HL-60/S4 treated with phorbol 12-myristate 13-acetate at 8.2 ng/mL for 4 days and 3 days (cell line): Measurements from ENCODE around the gene LRRC66.

Experiments
- in situ Hi-C: fragments of 300-500 bp; cut with MboI; formaldehyde crosslinking; loops from 2 replicates; pipeline ENCODE4 v1.15.0; 2022; ENCODE audit warnings: low sequenced_read_pairs

LRRC66 gene, protein sequence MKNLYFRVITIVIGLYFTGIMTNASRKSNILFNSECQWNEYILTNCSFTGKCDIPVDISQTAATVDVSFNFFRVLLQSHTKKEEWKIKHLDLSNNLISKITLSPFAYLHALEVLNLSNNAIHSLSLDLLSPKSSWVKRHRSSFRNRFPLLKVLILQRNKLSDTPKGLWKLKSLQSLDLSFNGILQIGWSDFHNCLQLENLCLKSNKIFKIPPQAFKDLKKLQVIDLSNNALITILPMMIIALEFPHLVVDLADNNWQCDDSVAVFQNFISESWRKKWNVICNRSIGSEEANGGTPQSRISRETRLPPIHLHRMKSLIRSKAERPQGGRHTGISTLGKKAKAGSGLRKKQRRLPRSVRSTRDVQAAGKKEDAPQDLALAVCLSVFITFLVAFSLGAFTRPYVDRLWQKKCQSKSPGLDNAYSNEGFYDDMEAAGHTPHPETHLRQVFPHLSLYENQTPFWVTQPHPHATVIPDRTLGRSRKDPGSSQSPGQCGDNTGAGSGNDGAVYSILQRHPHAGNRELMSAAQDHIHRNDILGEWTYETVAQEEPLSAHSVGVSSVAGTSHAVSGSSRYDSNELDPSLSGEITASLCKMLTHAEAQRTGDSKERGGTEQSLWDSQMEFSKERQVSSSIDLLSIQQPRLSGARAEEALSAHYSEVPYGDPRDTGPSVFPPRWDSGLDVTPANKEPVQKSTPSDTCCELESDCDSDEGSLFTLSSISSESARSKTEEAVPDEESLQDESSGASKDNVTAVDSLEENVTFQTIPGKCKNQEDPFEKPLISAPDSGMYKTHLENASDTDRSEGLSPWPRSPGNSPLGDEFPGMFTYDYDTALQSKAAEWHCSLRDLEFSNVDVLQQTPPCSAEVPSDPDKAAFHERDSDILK

DNA sequence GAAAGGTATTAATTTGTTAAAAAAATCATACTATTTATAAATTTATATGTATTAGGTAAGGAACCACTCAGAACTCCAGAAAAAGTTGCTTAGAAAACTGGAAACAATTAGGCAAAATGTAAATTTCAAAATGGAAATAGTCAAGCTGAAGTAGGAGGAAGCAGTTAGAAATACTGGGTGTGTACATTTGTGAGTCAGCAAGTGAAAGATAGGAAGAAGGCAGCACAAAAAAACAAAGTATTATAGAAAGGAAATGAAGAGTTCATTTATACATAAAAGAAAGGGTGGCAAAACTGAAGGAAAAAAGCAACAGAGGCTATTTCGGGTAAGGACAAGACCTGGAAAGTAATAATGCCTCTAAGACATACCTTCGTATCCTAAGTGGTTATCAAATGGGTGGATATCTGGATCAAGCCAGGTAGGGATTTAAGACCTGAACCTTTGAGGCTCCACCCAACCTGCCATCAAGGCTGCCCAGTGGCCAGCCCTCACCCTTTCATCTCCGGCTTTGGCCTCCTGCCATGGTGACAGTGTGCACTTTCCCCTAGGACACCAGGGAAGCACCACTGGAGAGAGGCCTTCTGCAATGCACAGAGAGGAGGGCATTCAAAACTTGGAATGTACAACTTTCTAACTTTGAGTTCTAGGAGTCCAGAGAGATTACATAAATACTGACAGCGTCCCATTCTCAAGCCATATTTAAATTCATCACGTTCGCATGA is at the start of gene LRRC66:
Gene LRRC66, minus strand, starts transcription at position 428 of the 722 bp plus-strand sequence. CDS start 2,750 bp downstream, outside the sequence.
- in situ Hi-C loops = no loop called here

DNA sequence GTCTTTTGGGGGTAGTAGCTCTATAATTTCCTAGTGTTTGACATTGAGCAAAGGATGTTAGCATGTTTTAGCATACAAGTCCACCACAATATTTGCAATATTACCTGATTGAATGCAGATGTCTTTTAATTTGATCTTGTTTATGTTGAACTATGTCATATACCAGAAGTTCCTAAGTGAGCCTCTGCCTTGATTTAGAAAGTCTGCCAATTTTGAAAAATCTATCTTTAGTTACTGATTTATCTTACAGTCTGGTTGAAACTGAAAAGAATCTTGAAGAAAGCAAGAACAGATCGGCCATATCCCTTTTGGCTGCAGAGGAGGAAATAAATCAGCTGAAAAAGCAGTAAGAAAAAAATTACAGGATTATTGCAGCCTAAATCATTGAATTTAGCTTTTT is 49.4 kb upstream of the LRRC66 start:
- in situ Hi-C loops = no loop called here

DNA sequence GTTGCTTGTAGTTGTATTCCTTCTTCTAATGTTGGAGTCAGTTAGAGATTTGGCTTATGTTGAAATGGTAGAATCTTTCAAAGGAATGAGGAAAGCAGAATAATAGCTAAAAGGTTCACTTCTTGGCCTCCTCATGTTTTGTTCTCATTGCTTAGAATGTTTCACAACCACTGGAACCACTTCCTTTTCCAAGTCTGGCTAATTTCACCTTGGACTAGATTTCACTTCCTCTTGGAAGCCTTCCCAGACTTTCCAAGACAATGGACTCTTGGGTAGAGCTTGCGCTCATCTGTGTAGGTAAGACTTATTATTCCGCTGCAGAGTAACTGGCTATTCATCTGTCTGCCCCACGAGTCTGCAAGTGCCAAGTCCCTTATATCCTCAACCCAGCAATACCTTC is 39.2 kb upstream of the LRRC66 start:
- in situ Hi-C loops = no loop called here

DNA sequence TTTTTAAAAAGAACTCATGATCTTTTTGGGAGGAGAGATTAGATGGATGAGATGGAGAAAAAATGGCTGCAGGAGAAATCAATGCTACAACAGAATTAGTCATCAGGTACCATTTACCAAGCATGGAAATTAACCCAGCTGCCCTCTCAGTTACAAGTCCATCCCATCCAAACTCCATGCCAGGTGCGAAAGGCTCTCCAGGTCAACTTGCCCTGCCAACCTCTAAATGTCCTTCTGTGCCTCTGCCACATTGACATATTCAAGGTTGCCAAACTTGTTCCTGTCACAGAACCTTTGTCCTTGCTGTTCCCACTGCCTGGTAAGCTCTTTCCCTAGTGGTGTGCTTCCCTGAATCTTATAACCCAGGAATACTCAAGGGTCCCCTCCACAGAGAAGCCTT is 38.1 kb upstream of the LRRC66 start:
- in situ Hi-C loops = no loop called here

DNA sequence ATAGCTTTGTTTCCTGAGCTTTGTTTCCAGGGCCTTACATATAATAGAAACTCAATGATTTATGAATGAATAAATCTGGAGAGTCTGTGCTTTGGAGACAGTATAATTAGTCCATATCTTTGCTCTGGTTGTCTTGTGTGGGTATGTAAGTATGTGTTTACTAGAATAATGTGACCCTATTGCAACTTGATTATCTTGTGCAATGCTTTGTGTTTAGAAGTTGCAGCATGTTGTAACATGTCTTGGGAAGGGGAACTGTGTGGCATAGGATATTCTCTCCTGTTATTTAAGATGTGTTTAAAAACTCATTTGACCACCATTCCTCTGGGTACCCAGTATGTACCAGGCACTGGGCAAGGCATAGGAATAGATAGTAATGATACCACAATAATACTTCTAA is 37.0 kb upstream of the LRRC66 start:
- in situ Hi-C loops = no loop called here

DNA sequence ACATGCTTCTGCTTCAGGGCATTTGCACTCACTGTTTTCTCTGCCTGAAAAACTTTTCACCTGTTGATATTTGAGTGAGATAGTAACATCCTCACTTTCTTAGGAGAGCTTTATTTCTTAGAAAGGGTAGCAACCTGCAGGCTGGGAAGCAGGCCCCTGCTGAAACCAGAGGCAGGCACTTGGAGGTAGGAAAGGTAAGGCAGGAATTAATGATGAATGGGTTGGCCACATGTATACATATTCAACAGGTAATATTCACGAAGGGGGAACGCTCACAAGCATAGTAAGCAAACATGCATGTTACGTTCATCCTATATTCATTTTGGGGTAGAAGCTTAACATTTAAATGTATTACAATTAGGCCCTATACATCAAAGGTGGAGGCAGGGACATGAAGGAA is 34.1 kb upstream of the LRRC66 start:
- in situ Hi-C loops = no loop called here

DNA sequence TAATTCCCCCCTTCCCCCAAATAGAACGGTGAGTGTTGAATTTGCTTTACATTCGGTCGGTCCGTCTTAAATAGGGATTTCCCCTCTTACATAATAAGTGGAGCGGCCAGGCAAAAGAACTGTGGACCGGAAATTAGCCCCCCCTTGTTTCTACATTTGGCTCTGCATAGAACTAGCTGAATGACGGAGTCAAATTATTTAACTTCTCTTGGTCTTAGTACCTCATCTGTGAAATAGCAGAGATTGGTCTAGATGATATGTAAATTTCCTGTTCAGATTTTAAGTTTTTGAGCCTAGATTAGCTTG is 32.3 kb upstream of the LRRC66 start:
- in situ Hi-C loops = no loop called here

DNA sequence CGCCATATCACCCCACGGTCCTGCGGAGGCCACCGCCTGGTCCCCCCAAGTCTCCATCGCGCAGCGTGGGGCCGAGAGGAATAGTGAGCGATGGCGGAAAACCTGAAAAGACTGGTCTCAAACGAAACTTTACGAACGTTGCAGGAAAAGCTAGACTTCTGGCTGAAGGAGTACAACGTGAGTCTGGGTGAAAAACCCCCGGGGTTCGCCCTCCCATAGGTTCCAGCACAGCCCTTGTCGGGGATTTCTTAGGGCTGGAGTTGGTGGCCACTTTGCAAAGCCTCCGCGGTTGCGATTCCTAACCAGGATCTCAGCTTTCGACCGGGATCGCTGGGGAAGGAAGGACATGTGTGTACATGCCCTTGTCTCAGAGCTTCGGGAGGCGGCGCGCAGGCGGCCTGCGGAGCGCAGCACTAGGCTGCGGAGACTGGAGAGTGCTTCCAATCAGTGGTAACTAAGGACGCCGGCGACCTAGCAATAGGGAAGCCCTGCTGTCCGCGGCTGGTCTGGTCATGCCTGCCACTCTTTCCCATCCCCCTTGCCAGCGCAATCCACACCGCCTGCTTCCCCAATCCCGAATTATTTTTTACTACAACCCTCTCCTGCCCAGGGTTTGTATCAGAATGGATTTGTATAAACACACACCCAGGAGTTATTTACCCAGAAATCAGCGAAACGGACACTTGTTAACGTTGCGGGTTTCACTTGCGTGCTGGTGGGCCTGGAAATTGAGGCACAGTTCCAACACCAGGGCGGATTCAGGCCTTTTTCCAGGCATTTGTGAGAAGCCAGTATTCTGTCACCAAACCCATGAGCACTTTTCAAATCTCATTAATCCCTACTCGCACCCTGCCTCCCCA is 31.7 kb upstream of the LRRC66 start:
- in situ Hi-C loops = no loop called here

DNA sequence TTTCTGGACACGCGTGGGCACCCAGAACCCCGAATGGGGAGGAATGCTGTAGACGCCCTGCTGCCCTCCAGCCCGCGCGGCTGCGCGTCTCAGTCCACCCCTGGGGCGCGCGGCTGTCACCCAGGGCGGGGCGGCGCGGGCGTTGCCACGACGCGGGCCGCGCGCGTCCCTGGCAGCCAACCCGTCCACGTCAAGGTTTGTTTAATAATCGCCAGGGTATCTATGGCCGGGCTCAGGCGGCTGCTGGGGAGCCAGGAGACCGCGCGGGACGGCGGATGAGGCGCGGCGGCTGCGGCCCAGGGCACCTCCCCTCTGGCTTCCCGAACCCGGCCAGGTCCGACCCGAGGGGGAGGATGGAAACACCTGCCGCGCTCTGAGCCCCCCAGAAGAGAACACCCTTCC is 31.1 kb upstream of the LRRC66 start, which contains the start of gene SPATA18:
Gene SPATA18, plus strand, starts transcription at position 92 of the 402 bp plus-strand sequence. CDS start 401 bp downstream, outside the sequence.
- in situ Hi-C loops = no loop called here

DNA sequence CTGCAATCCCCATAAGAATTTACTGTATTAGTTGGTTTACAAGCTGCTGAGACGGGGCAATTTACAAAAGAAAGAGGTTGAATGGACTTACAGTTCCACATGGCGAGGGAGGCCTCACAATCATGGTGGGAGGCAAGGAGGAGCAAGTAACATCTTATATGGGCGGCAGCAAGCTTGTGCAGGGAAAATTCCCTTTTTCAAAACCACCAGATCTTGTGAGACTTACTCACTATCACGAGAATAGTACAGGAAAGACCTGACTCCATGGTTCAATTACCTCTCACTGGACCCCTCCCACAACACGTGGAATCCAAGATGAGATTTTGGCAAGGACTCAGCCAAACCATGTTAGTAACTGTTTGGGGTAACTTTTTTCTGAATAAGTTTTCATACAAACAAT is 29.1 kb upstream of the LRRC66 start:
- in situ Hi-C loops = no loop called here

DNA sequence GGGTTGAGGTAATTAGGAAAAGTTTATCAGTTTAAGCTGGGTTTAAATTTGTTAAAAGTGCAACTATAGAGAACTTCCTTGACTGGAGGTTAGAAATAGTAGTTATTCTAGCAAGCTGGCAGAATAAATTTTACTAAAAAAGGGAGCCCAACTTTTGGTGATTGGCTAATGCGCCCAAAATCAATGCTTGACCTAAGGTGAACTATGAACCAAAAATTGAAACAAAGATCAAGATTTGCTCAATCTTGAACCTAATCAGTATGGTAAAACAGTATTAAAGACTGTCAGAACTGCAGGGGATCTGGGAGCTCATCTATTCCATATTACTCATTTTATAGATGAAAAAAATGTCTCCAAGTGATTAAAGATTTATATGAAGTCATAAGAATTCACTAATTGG is 24.9 kb upstream of the LRRC66 start:
- in situ Hi-C loops = no loop called here

DNA sequence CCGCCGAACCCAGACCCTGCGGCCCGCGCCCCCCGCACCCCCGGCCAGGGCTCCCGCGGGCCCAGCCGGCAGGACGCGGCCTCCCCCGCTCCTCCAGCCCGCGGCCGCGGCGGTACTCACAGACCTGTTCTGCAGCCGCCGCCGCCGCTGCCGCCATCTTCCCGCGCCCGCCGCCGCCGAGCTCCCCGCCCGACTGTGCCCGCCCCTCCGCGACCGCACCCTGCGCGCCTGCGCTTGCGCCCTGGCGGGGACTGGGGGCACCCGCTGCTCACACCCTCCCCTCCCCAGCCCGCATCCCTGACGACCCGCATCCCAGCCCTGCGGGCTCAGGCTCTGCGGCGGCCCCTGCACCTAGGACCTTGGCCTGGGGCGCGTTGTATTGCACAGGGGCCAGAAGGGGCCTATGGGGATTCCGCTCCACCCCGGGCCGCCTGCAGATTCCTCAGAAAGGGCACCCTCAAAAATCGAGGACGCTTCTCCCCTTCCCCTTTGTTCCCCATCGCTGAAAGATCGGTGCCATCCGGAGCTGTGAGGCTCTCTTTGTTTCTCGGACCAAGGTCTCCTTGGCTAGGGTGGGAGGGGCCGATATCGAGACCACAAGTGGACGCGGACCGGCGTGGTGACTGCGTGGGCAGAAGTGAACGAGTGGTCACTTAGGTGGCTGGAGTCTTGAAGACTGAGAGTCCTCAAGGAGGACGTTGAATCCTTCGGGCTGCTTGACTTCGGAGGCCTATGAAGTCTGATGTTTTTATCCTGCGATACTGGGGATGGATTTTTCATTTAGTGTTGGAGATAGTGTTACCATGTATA is 18.1 kb upstream of the LRRC66 start, which contains the start of gene SGCB:
Gene SGCB, minus strand, starts transcription at position 197 of the 810 bp plus-strand sequence. Its CDS starts 40 bp downstream, at position 157.
- in situ Hi-C loops = no loop called here

DNA sequence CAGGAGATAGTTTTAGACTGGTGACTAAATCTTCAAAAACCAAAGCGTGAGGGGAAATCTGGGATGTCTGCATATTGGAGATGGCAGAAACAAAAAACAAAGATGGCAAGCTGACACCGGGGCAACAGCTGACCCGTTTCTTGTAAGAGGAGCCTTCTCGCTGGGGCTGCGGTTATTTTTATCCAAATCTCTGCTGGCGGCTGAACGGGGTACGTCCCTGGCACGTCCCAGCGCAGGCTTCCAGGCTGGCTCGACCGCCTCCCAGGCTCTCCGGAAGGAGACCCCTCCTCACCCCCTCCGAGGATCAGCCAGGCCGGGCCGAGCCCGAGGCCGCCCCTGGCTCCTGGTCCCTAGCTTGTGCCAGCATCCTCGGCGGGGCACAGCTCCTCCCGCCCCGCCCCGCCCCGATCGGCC is 17.5 kb upstream of the LRRC66 start:
- in situ Hi-C loops = no loop called here

DNA sequence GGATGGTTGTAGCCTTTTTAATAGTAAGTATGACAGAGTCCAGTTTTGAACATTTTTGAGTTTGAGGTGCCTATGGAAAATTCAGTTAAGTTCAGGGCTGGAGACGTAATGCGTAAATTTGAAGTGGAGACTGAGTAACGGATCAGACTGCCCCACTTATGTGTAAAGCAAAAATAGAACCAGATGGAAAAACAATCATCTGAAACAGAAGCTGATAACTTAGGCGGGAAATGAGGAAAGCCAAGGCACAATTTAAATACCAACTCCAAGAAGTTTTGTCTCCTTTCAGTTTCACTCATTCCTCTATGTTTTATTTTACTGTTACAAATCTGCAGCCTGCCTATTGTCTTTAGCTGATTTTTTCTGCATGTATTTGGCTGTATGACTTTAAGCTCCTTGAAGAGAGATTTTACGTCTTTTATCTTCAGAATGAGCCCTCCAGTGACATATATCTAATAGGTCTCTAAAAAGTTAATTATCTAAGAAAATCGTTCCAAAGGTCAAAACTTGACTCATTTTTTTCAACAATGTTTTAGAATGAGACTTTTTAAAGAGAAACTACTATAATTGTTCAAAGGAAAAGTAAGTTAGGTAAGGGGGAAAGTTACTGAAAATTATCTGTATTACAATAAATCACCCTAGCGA is 16.8 kb upstream of the LRRC66 start:
- in situ Hi-C loops = no loop called here

DNA sequence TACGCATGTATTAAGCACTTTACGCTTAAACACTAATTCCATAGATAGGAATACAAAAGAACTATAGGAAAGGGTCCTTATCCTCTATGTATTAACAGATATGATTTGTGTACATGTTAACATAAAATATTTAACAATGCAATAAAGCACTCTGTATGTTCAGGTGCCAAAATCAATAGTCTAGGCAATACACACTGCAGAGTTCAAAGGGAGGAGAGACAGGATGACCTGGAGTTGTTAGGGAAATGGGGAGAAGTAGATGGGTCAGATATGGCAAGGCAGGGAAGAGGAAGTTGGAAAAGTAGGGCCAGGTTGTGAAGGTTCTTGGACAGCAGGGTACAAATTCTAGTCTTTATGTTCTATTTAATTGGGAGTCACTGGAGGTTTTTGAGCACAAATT is 15.0 kb upstream of the LRRC66 start:
- in situ Hi-C loops = no loop called here

DNA sequence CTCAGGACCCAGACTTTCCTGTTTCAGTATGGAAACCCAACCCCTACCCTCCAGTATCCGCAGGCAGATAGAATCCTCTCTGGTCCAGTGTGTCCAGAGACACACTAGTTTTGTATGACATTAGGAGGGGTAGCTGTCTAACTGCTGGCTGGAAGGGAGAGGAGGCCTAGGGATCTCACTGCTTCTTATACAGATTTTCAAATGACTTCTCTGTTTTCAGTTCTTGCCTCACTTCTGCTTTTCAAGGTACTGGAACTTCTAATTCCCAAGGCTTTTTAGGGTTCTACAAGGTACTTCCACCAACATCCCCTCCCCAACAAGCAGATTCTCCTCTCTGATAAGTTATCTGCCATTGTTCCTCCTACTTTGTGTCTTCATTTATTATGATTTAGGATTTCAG is 11.8 kb upstream of the LRRC66 start:
- in situ Hi-C loops = no loop called here

DNA sequence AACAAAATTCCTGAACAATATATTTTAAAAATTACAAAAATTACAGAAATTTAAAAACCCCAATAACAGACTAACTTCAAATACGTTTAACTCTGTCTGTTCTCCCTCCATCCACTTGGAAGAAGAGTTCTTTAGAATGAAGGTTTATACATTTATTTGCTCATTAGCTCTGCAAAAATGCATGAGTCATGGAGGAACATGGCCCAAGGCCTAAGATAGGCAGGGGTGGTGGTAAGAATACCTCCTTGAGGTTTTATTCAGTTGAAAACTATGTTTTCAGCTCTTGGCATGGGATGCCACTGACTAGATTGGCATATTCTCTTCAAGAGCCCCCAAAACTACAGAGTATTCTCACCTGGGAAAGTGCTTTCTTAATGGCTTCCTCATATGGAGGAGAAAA is 8.8 kb upstream of the LRRC66 start:
- in situ Hi-C loops = no loop called here

DNA sequence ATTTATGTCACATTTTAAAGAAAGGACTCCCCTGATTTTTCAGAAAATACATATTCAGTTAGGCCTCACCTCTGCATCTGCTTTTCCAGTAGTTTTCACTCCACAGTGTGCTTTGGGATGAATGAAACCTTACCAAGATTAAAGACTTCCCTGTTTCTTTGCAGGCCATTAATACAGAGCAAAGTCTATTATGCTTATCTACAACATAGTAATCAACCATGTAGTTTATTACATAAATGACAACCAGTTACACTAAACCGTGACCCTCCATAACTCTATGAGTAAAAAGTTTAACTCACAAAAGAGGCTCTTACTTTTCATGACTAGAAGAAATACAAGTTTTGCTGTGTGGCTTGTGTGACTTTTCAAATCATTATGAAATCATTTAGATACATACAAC is 2.3 kb downstream of the LRRC66 start:
- in situ Hi-C loops = no loop called here

DNA sequence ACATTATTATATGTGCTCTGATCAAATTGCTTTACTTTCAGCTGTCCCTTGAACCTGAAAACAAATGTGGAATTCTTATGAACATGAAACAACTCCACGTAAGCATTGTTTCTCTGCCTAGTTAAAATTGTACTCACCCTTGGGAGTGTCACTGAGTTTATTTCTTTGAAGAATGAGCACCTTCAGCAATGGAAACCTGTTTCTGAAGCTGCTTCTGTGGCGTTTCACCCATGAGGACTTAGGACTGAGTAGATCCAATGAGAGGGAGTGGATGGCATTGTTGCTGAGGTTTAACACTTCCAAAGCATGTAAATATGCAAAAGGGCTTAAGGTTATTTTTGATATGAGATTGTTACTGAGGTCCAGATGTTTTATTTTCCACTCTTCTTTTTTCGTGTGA is 3.2 kb downstream of the LRRC66 start:
- in situ Hi-C loops = no loop called here
